C4-2B (cell line): ENCODE results near the gene JUP.

Source experiments
- H3K27ac ChIP-seq: fragments of 450-650 bp; 2 replicates; pipeline ENCODE4 v1.5.1; 2017
- ZFX ChIP-seq: fragments of 450-650 bp; IDR thresholded peaks from 2 replicates; pipeline ENCODE4 v1.6.1; 2017
- TF ChIP-seq, protein P1 (sequence below): fragments of 450-650 bp; conservative IDR thresholded peaks from 2 replicates; pipeline ENCODE4 v1.5.1; 2017; ENCODE audit warnings: mild to moderate bottlenecking

JUP gene

DNA sequence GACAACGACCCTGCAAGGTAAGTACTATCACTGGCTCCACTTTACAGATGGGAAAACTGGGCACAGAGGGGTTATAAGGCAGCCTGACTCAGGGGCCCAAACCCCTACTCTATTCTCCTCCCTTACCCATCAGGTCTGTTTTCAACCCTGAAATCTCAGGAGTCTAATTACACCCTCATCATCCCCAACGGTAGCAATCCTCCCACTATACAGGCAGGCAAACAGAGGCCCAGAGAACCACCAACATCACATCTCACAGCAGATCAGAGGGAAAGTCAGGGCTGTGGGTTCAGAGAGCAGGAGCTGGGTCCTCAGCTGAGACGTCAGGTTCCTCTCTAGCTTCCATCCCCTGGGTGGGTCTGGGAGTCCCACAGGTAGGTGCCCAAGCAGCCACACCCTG, 16.5 kb downstream of the JUP start:
- no peak overlapping the region; the same call in 1 of the 2 replicates for H3K27ac ChIP-seq
- TF ChIP-seq ZFX, result no peak
- TF ChIP-seq, protein P1, sequence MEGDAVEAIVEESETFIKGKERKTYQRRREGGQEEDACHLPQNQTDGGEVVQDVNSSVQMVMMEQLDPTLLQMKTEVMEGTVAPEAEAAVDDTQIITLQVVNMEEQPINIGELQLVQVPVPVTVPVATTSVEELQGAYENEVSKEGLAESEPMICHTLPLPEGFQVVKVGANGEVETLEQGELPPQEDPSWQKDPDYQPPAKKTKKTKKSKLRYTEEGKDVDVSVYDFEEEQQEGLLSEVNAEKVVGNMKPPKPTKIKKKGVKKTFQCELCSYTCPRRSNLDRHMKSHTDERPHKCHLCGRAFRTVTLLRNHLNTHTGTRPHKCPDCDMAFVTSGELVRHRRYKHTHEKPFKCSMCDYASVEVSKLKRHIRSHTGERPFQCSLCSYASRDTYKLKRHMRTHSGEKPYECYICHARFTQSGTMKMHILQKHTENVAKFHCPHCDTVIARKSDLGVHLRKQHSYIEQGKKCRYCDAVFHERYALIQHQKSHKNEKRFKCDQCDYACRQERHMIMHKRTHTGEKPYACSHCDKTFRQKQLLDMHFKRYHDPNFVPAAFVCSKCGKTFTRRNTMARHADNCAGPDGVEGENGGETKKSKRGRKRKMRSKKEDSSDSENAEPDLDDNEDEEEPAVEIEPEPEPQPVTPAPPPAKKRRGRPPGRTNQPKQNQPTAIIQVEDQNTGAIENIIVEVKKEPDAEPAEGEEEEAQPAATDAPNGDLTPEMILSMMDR, result no peak

DNA sequence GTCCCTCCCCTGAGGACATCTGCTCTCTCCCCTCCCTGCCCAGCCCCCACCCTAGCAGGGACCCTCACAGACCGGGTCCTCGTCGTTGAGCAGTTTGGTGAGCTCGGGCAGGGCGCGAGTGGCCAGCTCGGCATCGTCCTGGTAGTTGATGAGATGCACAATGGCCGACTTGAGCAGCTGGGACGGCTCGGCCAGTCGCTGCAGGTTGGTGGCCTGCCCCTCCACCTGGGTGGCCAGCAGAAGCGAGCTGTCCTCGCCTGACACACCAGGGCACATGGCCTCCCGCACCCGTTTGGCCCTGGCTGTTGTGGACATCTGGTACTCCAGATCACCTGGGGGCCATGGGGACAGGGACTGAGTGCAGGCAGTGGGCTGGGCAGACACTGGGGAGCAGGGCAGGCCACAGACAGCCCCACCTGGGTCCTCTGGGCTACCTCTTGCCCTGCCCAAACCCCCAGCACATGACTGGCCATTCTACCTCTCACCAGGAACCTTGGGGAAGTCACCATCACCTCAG, 17.1 kb downstream of the JUP start:
- H3K27ac ChIP-seq, result no peak overlapping the region
- no peak for TF ChIP-seq ZFX
- TF ChIP-seq, protein P1, result no peak

DNA sequence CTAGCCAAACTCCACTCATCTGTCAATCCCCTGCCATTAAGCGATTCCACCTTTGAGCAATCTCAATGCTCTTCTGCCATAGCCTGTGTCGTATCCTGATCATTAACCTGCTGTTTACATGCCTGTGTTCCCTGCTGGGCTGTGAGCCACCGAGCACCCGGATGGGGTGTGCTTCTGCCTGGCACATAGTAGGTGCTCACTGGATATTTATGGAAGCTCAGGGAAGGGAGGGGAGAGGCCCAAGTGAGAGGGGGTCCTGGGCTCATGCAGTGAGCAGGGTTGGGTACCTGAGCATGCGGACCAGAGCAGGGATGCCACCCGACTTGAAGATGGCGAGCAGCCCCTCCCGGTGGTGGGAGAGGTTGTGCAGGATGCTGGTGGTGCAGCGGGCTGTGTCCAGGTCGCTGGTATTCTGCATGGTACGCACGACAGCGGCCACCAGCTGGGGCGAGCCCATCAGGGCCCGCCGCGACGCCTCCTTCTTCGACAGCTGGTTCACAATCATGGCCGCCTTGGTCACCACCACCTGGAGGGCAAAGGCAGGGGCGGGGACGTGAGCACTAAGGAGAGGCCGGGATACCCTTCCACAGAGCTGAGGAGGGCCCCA, 17.7 kb downstream of the JUP start:
- TF ChIP-seq, protein P1, result no peak
- no peak for TF ChIP-seq ZFX
- no peak overlapping the region for H3K27ac ChIP-seq

DNA sequence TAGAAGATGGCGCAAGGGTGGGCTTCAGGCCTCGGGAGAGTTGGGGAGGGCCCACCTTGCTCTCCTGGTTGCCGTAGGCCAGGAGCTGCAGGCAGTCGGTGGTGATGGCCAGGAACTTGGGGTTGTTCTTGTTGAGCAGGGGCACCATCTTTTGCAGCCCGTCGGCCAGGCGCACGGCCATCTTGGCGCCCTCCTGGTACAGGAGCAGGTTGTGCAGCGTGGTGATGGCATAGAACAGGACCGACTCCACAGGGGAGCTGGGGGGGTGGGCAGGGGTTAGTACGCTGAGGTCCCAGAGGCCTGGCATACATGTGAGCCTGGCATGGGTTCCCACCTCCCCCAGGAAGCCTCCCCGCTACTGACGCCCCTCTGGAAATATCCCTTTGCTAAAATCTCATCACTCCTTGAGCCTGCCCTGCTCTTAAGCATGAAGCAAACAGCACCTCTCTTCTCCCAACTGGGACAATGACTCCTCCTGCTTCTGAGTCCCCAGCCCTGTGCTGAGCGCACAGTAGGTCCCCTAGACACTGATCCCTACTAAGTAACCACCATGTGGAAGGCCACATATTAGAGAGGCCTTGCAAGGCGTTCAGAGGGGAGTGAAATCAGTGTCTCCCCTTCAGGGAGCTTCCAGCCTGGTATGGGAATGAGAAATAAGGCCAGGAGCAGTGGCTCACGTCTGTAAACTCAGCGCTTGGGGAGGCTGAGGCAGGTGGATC, 19.0 kb downstream of the JUP start:
- TF ChIP-seq, protein P1, result no peak
- TF ChIP-seq ZFX, result no peak

DNA sequence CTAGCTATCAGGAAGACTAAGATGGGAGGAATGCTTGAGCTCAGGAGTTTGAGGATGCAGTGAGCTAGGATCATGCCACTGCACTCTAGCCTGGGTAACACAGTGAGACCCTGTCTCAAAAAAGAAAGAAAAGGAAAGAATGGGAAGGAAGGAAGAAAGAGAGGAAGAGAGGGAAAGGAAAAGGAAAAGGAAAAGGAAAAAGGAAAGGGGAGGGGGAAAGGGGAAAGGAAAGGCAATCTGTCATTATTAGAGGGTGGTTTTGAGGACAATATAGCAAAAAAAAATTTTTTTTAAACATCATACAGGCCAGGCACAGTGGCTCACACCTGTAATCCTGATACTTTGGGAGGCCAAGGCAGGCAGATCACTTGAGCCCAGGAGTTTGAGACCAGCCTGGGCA, 20.4 kb downstream of the JUP start:
- H3K27ac ChIP-seq, result no peak overlapping the region
- TF ChIP-seq, protein P1, result no peak
- no peak for TF ChIP-seq ZFX

More for the DNA sequence above, 19.0 kb downstream of the JUP start:
- H3K27ac ChIP-seq, result no peak overlapping the region

DNA sequence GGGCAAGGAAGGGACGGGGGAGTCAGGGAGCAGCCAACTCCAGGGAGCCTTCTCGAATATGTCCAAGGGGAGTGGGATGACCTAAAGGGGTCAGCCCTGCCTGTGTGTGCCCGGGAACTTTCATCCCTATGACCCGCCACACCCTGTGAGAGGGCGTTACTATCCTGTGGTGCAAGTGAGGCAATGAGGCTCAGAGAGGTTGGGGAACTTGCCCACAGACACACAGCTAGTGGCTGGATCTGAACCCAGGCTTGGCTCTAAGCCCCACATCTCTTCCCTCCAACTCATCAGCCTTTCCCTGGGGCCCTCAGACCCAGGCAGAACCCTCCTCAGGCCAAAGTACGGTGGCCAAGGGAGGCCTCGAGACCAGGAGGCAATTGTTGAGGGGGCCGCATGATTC, 23.2 kb downstream of the JUP start:
- TF ChIP-seq, protein P1, result no peak
- TF ChIP-seq ZFX, result no peak
- no peak overlapping the region for H3K27ac ChIP-seq

DNA sequence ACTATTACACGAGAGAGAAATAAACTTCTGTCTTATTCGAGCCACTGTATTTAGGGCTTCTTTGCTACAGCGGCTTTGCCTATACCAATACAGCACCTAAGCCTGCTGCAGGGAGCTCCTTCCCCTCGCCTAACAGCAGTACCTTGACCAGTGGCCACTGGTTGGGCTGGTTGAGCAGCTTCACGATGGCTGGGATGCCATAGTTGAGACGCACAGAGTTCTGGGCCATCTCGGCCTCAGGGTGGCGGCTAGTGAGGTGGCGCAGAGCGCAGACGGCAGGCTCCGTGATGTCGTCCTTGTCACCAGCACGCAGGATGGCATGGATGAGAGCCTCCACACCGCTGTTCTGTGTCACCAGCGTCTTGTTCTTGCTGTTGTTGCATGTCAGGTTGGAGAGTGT, 23.7 kb downstream of the JUP start:
- no peak for TF ChIP-seq ZFX
- TF ChIP-seq, protein P1, result no peak
- H3K27ac ChIP-seq, result no peak overlapping the region
